Endothelial cell of umbilical vein (primary cell): ENCODE data around the gene ATP10A. TPM values are rescaled to one million over a fixed set of nuclear protein-coding genes. Genes with fewer than 3 reads are reported as not detected.

Source experiments
- BruUV-seq: library from RNA; stranded (reverse); fragments of 400-500 nt; replicated peaks from 2 replicates; lab custom pipeline; 2021; lab: Mats Ljungman, UMichigan
- CTCF ChIA-PET: fragments of 300-600, 350-600 bp; sonication (Branson Sonifier 250); formaldehyde crosslinking; loops from one replicate; lab custom pipeline; 2021; ENCODE audit warnings: antibody characterized with exemption, inconsistent platforms; lab: Charles Lee
- POLR2A ChIA-PET: fragments of 300-600, 350-600 bp; sonication (Branson Sonifier 250); formaldehyde crosslinking; loops from one replicate; lab custom pipeline; 2021; ENCODE audit warnings: antibody characterized with exemption, inconsistent platforms; lab: Charles Lee
- DNase-seq: peaks from one replicate; pipeline ENCODE4 v3.0.0-alpha.2; 2011; ENCODE audit warnings: low read depth, low spot score
- FAIRE-seq: peaks from 2 replicates; lab custom pipeline; 2011; peaks lifted over from hg19 to GRCh38; lab: Jason Lieb, UNC
- H2AFZ ChIP-seq: 2 replicates; pipeline ENCODE4 v1.6.0; 2012; ENCODE audit warnings: low read depth, low read length, control low read depth, inconsistent platforms
- H3K27ac ChIP-seq: 2 replicates; pipeline ENCODE4 v1.5.1; 2011; ENCODE audit warnings: low read depth, mild to moderate bottlenecking, control low read depth, low read length, moderate library complexity; ENCODE audit not compliant: insufficient read depth
- H3K27me3 ChIP-seq, 2 experiments: 2 replicates each; pipeline versions ENCODE4 v1.6.0 to v1.6.1; 2011; ENCODE audit warnings: low read length in 2 of 2, mixed read lengths in 1 of 2; ENCODE audit not compliant: control insufficient read depth in 2 of 2, insufficient read depth in 2 of 2
- H3K36me3 ChIP-seq, 2 experiments: 2 replicates in 1 of 2; 3 replicates in 1 of 2; pipeline ENCODE4 v1.5.1; 2011; ENCODE audit warnings: low read length in 2 of 2, mild to moderate bottlenecking in 1 of 2, moderate library complexity in 1 of 2; ENCODE audit not compliant: control insufficient read depth in 2 of 2, insufficient read depth in 2 of 2; ENCODE audit errors: extremely low read depth in 1 of 2
- H3K4me1 ChIP-seq: 3 replicates; pipeline ENCODE4 v1.5.1; 2011; ENCODE audit warnings: mild to moderate bottlenecking, low read length; ENCODE audit not compliant: control insufficient read depth, insufficient read depth; ENCODE audit errors: extremely low read depth
- H3K4me2 ChIP-seq: 2 replicates; pipeline ENCODE4 v1.6.1; 2011; ENCODE audit warnings: low read length, control low read depth, mixed read lengths; ENCODE audit not compliant: insufficient read depth
- H3K4me3 ChIP-seq, 3 experiments: fragments of 200-600 bp in 1 of 3; sonication (generic), shearing (Covaris generic) in 1 of 3; replicated peaks in 1 of 3; 2 replicates each; pipeline ENCODE4 v1.5.1; 2011 to 2016; ENCODE audit warnings: control low read depth in 3 of 3, low read length in 3 of 3, mild to moderate bottlenecking in 2 of 3, inconsistent platforms in 1 of 3, low read depth in 1 of 3, moderate library complexity in 1 of 3; ENCODE audit not compliant: insufficient read depth in 1 of 3
- H3K79me2 ChIP-seq: 2 replicates; pipeline ENCODE4 v1.6.0; 2012; ENCODE audit warnings: low read length, inconsistent platforms; ENCODE audit not compliant: control insufficient read depth, insufficient read depth
- H3K9ac ChIP-seq: replicated peaks from 2 replicates; pipeline ENCODE3; 2011; ENCODE audit warnings: low read length, control low read depth; ENCODE audit not compliant: insufficient read depth; ENCODE audit errors: extremely low read depth
- H3K9me1 ChIP-seq: replicated peaks from 3 replicates; pipeline ENCODE4 v1.6.0; 2011; ENCODE audit warnings: mild to moderate bottlenecking, low read length; ENCODE audit not compliant: control insufficient read depth, insufficient read depth; ENCODE audit errors: extremely low read depth
- H3K9me3 ChIP-seq: replicated peaks from 2 replicates; pipeline ENCODE4 v1.5.1; 2012; ENCODE audit warnings: low read length, inconsistent platforms; ENCODE audit not compliant: control insufficient read depth, insufficient read depth
- H4K20me1 ChIP-seq: replicated peaks from 2 replicates; pipeline ENCODE3; 2011; ENCODE audit warnings: mild to moderate bottlenecking, low read length; ENCODE audit not compliant: control insufficient read depth, insufficient read depth; ENCODE audit errors: extremely low read depth
- EZH2 ChIP-seq: IDR thresholded peaks from 2 replicates; pipeline ENCODE4 v1.6.1; 2012; ENCODE audit warnings: borderline replicate concordance, low read depth, mild to moderate bottlenecking, moderate library complexity, low read length, inconsistent platforms; ENCODE audit not compliant: severe bottlenecking
- FOS ChIP-seq: IDR thresholded peaks from 2 replicates; pipeline ENCODE4 v1.6.1; 2011; ENCODE audit warnings: mild to moderate bottlenecking, low read length, moderate library complexity, borderline replicate concordance; ENCODE audit not compliant: insufficient read depth
- GATA2 ChIP-seq: IDR thresholded peaks from 2 replicates; pipeline ENCODE4 v1.7.0; 2011; ENCODE audit warnings: low read depth, mild to moderate bottlenecking, moderate library complexity, mixed read lengths, low read length; ENCODE audit not compliant: insufficient read length, insufficient read depth
- JUN ChIP-seq: IDR thresholded peaks from 2 replicates; pipeline ENCODE4 v1.6.1; 2011; ENCODE audit warnings: borderline replicate concordance, low read depth; ENCODE audit not compliant: insufficient read length, insufficient read depth
- MYC ChIP-seq: IDR thresholded peaks from one replicate; pipeline ENCODE4 v1.6.1; 2011; ENCODE audit warnings: mild to moderate bottlenecking, low read depth, low read length
- POLR2A ChIP-seq: IDR thresholded peaks from 2 replicates; pipeline ENCODE4 v1.6.1; 2012; ENCODE audit warnings: low read depth, mild to moderate bottlenecking, control low read depth, low read length
- POLR2AphosphoS5 ChIP-seq: IDR thresholded peaks from 2 replicates; pipeline ENCODE4 v1.6.1; 2012; ENCODE audit warnings: low read depth, mild to moderate bottlenecking, control low read depth, low read length, moderate library complexity; ENCODE audit not compliant: insufficient read depth
- dilution Hi-C: fragments of 300-500 bp; cut with MboI; formaldehyde crosslinking; loops from one replicate; pipeline ENCODE4 v1.15.0; 2019; ENCODE audit warnings: low sequenced_read_pairs; ENCODE audit not compliant: extremely low pct_ligation_motif_present
- intact Hi-C: fragments of 100-400 bp; cut with micrococcal nuclease; formaldehyde crosslinking; loops from one replicate; pipeline ENCODE4 v1.10.0; 2022
- polyA plus RNA-seq, 4 experiments: library from polyadenylated mRNA; depleted of rRNA in 3 of 4; stranded (reverse) in 3 of 4; unstranded in 1 of 4; fragments of >200 nt; gene quantifications; 2 replicates each; pipeline versions ENCODE4 v1.2.1 to v1.2.3, GENCODE V29; 2011 to 2012; ENCODE audit warnings: missing spikeins in 1 of 4
- total RNA-seq: library from RNA; stranded (reverse); gene quantifications from 2 replicates; pipeline ENCODE4 v1.2.3, GENCODE V29; 2021
- TF ChIP-seq, protein P1 (sequence below), 2 donors: IDR thresholded peaks; 1 replicate in 1 of 2; 2 replicates in 1 of 2; pipeline ENCODE4 v1.5.1; 2011; ENCODE audit warnings: low read length in 2 of 2, mild to moderate bottlenecking in 2 of 2, moderate library complexity in 2 of 2, control low read depth in 1 of 2, inconsistent platforms in 1 of 2, low read depth in 1 of 2; ENCODE audit not compliant: insufficient read depth in 1 of 2; ENCODE audit errors: extremely low read depth in 1 of 2
- TF ChIP-seq, protein P2 (sequence below): IDR thresholded peaks from 2 replicates; pipeline ENCODE4 v1.6.1; 2011; ENCODE audit not compliant: insufficient read depth, insufficient read length

Gene ATP10A
- total and polyA plus RNA-seq, 2 donors (not counting 3 experiments of a cell fraction or from before 2014, with no cell fraction given), result not detected

DNA sequence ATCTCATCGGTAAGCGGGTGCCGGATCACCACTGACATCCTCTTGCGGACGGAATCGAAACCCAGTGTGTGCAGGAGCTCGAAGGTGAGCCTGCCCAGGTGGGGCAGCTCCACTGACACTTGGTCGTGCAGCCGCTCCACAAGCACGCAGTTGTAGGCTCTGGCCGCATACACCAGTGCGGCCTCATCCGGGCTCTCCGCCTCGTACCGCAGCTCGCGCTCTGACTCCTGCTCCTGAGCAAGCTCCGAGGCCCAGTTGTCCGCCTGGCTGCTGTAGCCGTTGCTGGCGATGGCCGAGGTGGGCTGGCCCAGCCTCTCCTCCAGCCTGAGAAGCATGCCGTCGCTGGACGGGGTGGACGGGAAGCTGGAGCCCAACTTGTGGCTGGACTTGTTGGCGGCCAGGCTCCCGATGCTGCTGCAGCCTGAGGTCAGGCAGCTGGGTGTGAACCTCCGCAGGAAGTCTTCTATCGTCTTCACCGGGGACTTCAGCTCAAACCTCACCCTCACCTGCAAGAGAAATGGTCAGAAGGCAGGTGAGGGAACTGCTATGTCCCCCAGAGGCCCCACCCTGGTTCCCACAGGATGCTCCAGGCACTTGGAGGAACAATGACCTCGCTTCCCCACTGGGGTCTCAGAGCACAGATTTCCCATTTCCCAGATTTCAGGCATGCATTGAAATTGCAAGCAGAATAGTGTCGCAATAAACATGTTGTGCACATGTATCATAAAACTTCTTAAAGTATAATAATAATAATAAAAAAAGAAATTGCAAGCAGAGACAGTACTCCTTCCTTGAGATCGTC lies 149.2 kb downstream of the ATP10A start:
- ChIA-PET CTCF (no interaction called here), POLR2A (no interaction called here)
- H3K9me3 ChIP-seq, result peaks cover 12% of the 10 kb centered on the region
- TF ChIP-seq, protein P1, sequence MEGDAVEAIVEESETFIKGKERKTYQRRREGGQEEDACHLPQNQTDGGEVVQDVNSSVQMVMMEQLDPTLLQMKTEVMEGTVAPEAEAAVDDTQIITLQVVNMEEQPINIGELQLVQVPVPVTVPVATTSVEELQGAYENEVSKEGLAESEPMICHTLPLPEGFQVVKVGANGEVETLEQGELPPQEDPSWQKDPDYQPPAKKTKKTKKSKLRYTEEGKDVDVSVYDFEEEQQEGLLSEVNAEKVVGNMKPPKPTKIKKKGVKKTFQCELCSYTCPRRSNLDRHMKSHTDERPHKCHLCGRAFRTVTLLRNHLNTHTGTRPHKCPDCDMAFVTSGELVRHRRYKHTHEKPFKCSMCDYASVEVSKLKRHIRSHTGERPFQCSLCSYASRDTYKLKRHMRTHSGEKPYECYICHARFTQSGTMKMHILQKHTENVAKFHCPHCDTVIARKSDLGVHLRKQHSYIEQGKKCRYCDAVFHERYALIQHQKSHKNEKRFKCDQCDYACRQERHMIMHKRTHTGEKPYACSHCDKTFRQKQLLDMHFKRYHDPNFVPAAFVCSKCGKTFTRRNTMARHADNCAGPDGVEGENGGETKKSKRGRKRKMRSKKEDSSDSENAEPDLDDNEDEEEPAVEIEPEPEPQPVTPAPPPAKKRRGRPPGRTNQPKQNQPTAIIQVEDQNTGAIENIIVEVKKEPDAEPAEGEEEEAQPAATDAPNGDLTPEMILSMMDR (IDR thresholded peaks at IDR 0.05; ENCODE audit: extremely low read depth in 1 of 2, insufficient read depth in 1 of 2, low read depth in 1 of 2, low read length in 2 of 2), result no peak
- FAIRE-seq (no peak), DNase-seq (no peak)
- H4K20me1 ChIP-seq, result no peaks in the 10 kb centered on the region
- H3K4me2 ChIP-seq, result no peak overlapping the region
- H3K4me1 ChIP-seq, result no peaks in the 10 kb centered on the region
- H3K9ac ChIP-seq, result no peak overlapping the region
- H3K9me1 ChIP-seq, result no peaks in the 10 kb centered on the region
- BruUV-seq, result no TSS peak
- no peak overlapping the region for H3K27ac ChIP-seq
- intact Hi-C loops, result no loop called here
- H2AFZ ChIP-seq, result no peak overlapping the region
- H3K79me2 ChIP-seq, result no peaks in the 10 kb centered on the region
- dilution Hi-C loops, result no loop called here
- H3K4me3 ChIP-seq, result no peak overlapping the region
- H3K36me3 ChIP-seq, result no peaks in the 10 kb centered on the region
- H3K27me3 ChIP-seq, result no peaks in the 10 kb centered on the region

DNA sequence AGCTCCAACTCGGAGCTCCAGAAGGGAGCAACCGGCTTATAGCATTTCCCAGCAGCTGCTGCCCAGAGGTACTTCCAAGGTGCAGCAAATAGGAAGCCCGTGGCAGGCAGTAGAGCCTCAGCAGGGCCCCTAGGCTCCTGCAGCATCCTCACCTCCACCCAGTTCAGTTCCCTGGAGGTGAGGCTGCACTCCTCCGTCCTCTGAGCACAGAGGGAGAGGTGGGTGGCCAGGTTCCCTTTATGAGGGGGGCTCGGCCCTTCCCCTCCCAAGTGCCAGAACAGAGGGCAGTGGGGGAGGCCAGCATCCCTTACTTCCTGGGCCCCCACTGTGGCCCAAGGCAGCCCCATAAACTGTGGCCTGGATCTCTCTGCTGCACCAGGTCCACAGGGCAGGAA lies 150.2 kb downstream of the ATP10A start:
- no peaks in the 10 kb centered on the region for H3K4me1 ChIP-seq
- H4K20me1 ChIP-seq, result no peaks in the 10 kb centered on the region
- TF ChIP-seq JUN (no peak), POLR2A (no peak), POLR2AphosphoS5 (no peak), EZH2 (no peak), GATA2 (no peak), MYC (no peak), FOS (no peak)
- TF ChIP-seq, protein P2, sequence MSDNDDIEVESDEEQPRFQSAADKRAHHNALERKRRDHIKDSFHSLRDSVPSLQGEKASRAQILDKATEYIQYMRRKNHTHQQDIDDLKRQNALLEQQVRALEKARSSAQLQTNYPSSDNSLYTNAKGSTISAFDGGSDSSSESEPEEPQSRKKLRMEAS, result no peak
- TF ChIP-seq, protein P1 (IDR thresholded peaks at IDR 0.05; ENCODE audit: extremely low read depth in 1 of 2, insufficient read depth in 1 of 2, low read depth in 1 of 2, low read length in 2 of 2), result no peak
- no peak overlapping the region for H3K9ac ChIP-seq
- no peaks in the 10 kb centered on the region for H3K36me3 ChIP-seq
- ChIA-PET CTCF (no interaction called here), POLR2A (no interaction called here)
- no peak overlapping the region for H3K4me3 ChIP-seq
- no peak for DNase-seq
- H3K9me1 ChIP-seq, result no peaks in the 10 kb centered on the region
- dilution Hi-C loops, result no loop called here
- H3K27ac ChIP-seq, result no peak overlapping the region
- intact Hi-C loops, result no loop called here
- no peaks in the 10 kb centered on the region for H3K27me3 ChIP-seq
- H3K4me2 ChIP-seq, result no peak overlapping the region
- peaks cover 5% of the 10 kb centered on the region for H3K9me3 ChIP-seq
- FAIRE-seq, result no peak
- H3K79me2 ChIP-seq, result no peaks in the 10 kb centered on the region
- H2AFZ ChIP-seq, result no peak overlapping the region
- no TSS peak for BruUV-seq
